T-helper 1 cell treated with Interleukin-12 subunit alpha and Interleukin-12 subunit beta and Interleukin-4 antibody, amounts not matched to agents 30 ng/mL and 1 ng/mL, for 36 hours (primary cell): ENCODE measurements around the gene LMAN2. TPM values are rescaled to one million over a fixed set of nuclear protein-coding genes. Genes with fewer than 3 reads are reported as not detected.

Experiments
- intact Hi-C: fragments of 100-400 bp; cut with micrococcal nuclease; formaldehyde crosslinking; loops from one replicate; pipeline ENCODE4 v1.15.1; 2024
- total RNA-seq: library from RNA; stranded (reverse); gene quantifications from 2 replicates; pipeline ENCODE4 v1.2.3, GENCODE V29; 2022

Gene LMAN2
- 151 and 157 TPM in 2 replicates for total RNA-seq

- intact Hi-C loops: loop anchor here (1.0 to 5.0 kb wide), 11 partner anchors 12 to 814 kb away; partner anchors contain the start of genes B4GALT7, NSD1, PRELID1 and RAB24
Observed at GRCh38 chr5:177351392-177352329, at the start of gene LMAN2. LMAN2 (minus strand) TSS chr5:177351668; CDS start chr5:177351647, 21 bp downstream.

- intact Hi-C loops: no loop called here
Observed at GRCh38 chr5:177399997-177400868, 48.8 kb upstream of the LMAN2 start, which contains the start of gene PFN3. PFN3 (minus strand) TSS chr5:177400661; CDS start chr5:177400576, 85 bp downstream.

- intact Hi-C loops: no loop called here
Observed at GRCh38 chr5:177397875-177398390, 46.5 kb upstream of the LMAN2 start.

GRCh38 chr5:177396807-177397206 lies 45.3 kb upstream of the LMAN2 start:
- intact Hi-C loops: no loop called here

GRCh38 chr5:177396078-177396477 lies 44.6 kb upstream of the LMAN2 start:
- intact Hi-C loops: no loop called here

- intact Hi-C loops: no loop called here
Observed at GRCh38 chr5:177393990-177394389, 42.5 kb upstream of the LMAN2 start.

GRCh38 chr5:177393206-177393765 lies 41.8 kb upstream of the LMAN2 start:
- intact Hi-C loops: no loop called here

- intact Hi-C loops: no loop called here
Observed at GRCh38 chr5:177392765-177393164, 41.3 kb upstream of the LMAN2 start.

GRCh38 chr5:177390363-177391300 lies 39.2 kb upstream of the LMAN2 start:
- intact Hi-C loops: loop anchor here (1.0 kb wide), 8 partner anchors 13 to 111 kb away; partner anchors contain the start of genes GRK6, LMAN2, PDLIM7 and RGS14

- intact Hi-C loops: loop anchor here (1.0 kb wide), 9 partner anchors 14 to 112 kb away; partner anchors contain the start of genes GRK6, LMAN2, PDLIM7 and RGS14
Observed at GRCh38 chr5:177389241-177390169, 38.0 kb upstream of the LMAN2 start.

GRCh38 chr5:177388521-177389052 lies 37.1 kb upstream of the LMAN2 start:
- intact Hi-C loops: loop anchor here (1.0 kb wide), 1 partner anchor 18 kb away; no protein-coding TSS in a partner anchor

- intact Hi-C loops: no loop called here
Observed at GRCh38 chr5:177387405-177387804, 35.9 kb upstream of the LMAN2 start.

GRCh38 chr5:177386542-177386941 lies 35.1 kb upstream of the LMAN2 start:
- intact Hi-C loops: no loop called here

- intact Hi-C loops: no loop called here
Observed at GRCh38 chr5:177385720-177386119, 34.3 kb upstream of the LMAN2 start.

GRCh38 chr5:177384134-177384533 lies 32.7 kb upstream of the LMAN2 start, which contains the start of gene SLC34A1:
SLC34A1 (plus strand) TSS chr5:177384434; CDS start chr5:177385742, 1,308 bp downstream.
- intact Hi-C loops: no loop called here

GRCh38 chr5:177383181-177383580 lies 31.7 kb upstream of the LMAN2 start:
- intact Hi-C loops: no loop called here

- intact Hi-C loops: loop anchor here (1.0 kb wide), 1 partner anchor 64 kb away; no protein-coding TSS in a partner anchor
Observed at GRCh38 chr5:177382423-177383029, 31.1 kb upstream of the LMAN2 start.

GRCh38 chr5:177380805-177381126 lies 29.3 kb upstream of the LMAN2 start:
- intact Hi-C loops: no loop called here
